Measurements from ENCODE around the gene SORCS1.

GRCh38 chr10:106997721-106998120 is 166.8 kb downstream of the SORCS1 start:
- TF ChIP-seq, protein P1, sequence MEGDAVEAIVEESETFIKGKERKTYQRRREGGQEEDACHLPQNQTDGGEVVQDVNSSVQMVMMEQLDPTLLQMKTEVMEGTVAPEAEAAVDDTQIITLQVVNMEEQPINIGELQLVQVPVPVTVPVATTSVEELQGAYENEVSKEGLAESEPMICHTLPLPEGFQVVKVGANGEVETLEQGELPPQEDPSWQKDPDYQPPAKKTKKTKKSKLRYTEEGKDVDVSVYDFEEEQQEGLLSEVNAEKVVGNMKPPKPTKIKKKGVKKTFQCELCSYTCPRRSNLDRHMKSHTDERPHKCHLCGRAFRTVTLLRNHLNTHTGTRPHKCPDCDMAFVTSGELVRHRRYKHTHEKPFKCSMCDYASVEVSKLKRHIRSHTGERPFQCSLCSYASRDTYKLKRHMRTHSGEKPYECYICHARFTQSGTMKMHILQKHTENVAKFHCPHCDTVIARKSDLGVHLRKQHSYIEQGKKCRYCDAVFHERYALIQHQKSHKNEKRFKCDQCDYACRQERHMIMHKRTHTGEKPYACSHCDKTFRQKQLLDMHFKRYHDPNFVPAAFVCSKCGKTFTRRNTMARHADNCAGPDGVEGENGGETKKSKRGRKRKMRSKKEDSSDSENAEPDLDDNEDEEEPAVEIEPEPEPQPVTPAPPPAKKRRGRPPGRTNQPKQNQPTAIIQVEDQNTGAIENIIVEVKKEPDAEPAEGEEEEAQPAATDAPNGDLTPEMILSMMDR (IDR thresholded peaks at IDR 0.05) = no peak
- TF ChIP-seq POLR2A (IDR thresholded peaks at IDR 0.05) = no peak

All from right lobe of liver (tissue), 4 donors.